ENCODE measurements around the gene DCLK3.

DCLK3 gene

DNA sequence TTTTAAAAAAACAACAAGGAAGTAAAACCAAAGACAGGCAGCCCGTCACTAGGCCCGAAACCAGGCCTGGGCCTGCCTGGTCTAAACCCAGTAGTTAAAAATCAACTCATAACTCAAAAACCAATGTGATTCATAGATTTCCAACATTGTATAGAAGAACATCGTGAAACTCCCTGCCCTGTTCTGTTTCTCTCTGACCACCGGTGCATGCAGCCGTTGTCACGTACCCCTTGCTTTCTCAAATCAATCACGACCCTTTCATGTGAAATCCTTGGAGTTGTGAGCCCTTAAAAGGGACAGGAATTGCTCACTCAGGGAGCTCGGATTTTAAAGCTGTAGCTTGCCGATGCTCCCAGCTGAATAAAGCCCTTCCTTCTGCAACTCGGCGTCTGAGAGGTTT, 89.5 kb downstream of the DCLK3 start:
- DNase-seq (ENCODE audit: low read depth), result no peak

DNA sequence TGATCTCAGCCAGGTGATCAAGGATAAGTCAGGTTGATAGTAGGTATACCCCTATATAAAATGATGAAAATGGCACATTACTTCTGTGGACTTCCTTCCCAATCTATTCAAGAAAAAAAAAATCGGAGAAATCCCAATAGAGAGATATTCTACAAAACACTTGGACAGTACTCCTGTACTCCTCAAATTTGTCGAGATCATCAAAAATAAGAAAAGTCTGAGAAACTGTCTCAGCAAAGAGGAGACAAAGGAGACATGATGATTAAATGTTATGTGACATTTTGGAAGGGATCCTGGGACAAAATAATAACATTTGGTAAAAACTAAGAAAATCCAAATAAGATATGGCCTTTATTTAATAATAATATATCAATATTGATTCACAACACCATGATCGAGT, 94.6 kb downstream of the DCLK3 start:
- no peak for DNase-seq (ENCODE audit: low read depth)

DNA sequence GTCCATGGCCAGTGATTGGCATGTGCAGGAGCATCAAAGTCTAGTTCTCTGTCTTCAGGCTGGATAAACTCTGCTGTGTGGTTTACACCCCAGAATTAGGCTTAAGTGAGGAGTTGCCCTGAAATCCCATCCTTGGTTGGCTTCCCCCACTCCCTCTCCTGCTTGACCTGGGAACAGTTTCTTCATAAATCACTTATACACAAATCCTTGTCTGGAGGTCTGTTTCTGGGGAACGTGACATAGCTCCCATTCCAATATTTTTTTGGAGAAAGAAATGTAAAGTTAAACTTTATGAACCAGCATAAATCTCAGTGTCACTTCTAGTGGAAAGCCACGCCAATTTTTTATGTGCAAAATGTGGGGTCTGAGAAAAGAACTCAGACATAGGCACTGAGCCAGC, 98.2 kb downstream of the DCLK3 start:
- DNase-seq (ENCODE audit: low read depth), result no peak

DNA sequence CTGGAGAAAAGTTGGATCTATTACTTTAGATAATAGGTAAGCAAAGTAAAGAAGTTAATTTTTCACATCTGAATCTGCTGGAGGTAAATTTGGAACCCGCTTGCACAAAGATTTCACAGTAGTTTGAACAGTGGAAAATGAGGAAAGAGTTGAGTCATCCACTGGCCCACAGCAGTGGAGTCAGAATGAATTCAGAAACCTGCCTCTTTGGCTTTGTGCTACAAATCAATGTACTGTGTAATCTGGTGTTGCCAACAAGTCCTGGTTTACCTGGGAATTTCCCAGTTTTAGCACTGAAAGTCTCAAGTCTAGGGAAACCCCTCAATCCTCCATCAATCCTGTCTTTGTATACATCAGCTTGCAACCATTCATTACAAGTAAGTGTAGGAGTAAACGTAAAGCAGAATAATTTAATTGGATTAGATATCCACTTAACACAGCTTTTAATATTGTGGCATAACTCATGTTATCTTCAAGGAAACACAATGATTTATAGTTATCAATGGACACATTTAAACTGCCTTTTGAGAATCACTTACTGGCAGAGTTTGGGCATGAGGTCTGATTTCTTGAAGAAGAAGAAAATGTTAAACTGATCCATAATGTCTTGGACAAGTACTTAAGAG, 100.6 kb downstream of the DCLK3 start:
- DNase-seq (ENCODE audit: low read depth), result no peak

DNA sequence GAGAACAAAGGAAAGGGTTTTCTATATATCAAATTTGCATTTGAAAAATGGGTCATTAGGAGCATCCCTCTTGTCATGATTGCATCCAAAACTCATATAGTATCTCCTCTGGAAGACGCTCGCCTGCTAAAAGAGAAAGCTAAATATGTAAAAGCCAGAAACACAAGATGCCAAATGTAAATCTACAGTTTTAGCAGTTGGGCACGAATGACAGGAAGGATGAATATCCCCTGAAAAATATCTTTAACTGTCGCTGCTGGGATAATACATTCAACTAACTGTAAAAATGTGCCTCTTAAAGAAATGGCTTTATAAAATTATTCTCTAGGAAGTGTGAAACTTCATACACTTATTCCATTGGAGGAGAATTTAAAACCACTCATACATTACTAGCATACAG, 101.7 kb downstream of the DCLK3 start:
- DNase-seq (ENCODE audit: low read depth), result no peak

Measured in GM04503 (cell line).